Astrocyte (in vitro differentiated cells and primary cell): ENCODE data around the gene WRAP53.

Source experiments
- EZH2 ChIP-seq: IDR thresholded peaks from 2 replicates; pipeline ENCODE4 v1.6.1; 2012; ENCODE audit warnings: mild to moderate bottlenecking, low read length, inconsistent platforms; ENCODE audit not compliant: insufficient read depth
- TF ChIP-seq, protein P1 (sequence below): IDR thresholded peaks from 2 replicates; pipeline ENCODE4 v1.5.1; 2011; ENCODE audit warnings: low read depth, mild to moderate bottlenecking, inconsistent platforms, low read length, moderate library complexity; ENCODE audit not compliant: insufficient read depth

DNA sequence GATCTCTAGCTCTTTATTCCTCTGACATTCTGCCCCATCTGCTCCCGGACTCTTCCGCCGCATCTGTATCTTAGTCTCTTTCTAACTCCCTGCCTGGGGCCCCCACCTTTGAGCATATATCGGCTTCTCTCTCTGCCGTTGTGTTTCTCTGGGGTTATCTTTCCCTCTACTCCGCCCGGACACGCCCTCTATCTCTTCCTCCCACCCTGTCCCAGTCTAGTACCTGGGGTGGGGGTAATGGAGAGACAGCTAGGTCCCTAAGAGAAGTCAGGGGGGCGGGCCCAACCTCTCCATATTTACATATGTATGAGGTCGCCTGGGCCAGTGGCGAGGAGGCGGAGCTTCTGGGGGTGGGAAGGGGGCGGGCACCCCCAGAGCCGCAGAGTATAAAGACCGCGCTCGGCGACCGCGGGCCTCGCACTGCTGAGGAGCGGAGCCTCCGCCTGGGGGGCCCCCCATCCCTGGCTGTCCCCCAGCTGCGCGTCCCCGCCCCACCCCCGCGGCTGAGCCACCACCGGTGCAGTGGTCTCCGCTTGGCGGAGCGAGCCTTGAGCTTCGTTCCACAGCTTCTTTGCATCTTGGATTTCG lies 37.7 kb upstream of the WRAP53 start, which contains the start of gene ATP1B2:
- TF ChIP-seq, protein P1, sequence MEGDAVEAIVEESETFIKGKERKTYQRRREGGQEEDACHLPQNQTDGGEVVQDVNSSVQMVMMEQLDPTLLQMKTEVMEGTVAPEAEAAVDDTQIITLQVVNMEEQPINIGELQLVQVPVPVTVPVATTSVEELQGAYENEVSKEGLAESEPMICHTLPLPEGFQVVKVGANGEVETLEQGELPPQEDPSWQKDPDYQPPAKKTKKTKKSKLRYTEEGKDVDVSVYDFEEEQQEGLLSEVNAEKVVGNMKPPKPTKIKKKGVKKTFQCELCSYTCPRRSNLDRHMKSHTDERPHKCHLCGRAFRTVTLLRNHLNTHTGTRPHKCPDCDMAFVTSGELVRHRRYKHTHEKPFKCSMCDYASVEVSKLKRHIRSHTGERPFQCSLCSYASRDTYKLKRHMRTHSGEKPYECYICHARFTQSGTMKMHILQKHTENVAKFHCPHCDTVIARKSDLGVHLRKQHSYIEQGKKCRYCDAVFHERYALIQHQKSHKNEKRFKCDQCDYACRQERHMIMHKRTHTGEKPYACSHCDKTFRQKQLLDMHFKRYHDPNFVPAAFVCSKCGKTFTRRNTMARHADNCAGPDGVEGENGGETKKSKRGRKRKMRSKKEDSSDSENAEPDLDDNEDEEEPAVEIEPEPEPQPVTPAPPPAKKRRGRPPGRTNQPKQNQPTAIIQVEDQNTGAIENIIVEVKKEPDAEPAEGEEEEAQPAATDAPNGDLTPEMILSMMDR = no peak
- TF ChIP-seq EZH2 = no peak
